PC-9 (cell line): ENCODE results near the gene LRRC8D.

ENCODE experiments used
- CTCF ChIP-seq: fragments of 200-600 bp; sonication (generic); conservative IDR thresholded peaks from 2 replicates; pipeline ENCODE4 v1.6.1; 2017; ENCODE audit warnings: mixed run types, antibody characterized with exemption, mild to moderate bottlenecking, moderate library complexity
- EZH2 ChIP-seq: fragments of 200-600 bp; sonication (generic); IDR thresholded peaks from 2 replicates; pipeline ENCODE4 v1.8.0; 2017; ENCODE audit warnings: antibody characterized with exemption, low read depth

- TF ChIP-seq CTCF (no peak), EZH2 (no peak)
Measured at GRCh38 chr1:89807983-89808382, 12.8 kb upstream of the LRRC8D start.
